Measurements from ENCODE around the gene ADSS1.

ADSS1 gene

GRCh38 chr14:104687601-104688504 lies 36.2 kb upstream of the ADSS1 start:
- peak; percentile 72 for DNase-seq (ENCODE audit: low spot score)

GRCh38 chr14:104688505-104689108 lies 35.4 kb upstream of the ADSS1 start:
- peak; percentile 65 for DNase-seq (ENCODE audit: low spot score)

DNA sequence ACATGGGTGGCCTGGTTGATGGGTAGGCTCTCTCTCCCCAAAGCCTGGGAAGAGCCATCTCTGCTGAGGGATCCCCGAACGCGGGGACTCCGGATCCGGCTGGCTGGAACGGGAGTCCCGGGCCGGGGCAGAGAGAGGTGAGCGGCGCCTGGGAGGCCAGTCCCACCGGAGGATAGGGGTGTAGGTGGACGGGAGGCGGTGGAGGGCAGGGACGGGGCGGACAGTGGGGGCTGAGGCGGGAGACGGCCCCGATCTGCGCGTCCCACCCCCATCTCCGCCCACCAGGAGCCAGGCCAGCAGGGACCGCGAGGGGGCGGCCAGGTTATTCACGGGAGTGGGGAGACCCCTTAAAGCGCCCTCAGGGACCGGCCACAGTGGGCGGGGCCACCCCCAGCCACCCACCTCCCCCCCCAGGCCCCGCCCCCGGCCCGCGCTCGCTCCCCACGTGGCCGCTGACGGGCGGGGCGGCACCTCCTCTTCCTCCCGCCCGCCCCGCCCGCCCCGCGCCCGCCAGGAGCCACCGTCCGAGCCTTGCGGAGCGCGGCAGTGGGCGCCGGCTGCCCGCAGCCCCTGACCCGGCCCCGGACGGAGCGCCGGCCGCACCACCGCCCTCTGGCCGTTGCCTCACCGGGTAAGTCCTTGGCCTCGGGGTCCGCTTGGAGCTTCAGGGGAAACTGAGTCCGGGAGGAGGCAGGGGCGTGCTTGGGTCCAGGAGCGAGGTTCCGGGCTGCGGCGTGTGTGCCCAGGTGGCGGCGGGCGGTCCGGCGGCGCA lies 34.7 kb upstream of the ADSS1 start, which contains the start of gene INF2:
TSS of gene INF2 (plus strand) at position 510 of the 772 bp plus-strand sequence. CDS start 11,748 bp downstream, outside the sequence.
- DNase-seq (ENCODE audit: low spot score) = peak; percentile 67

- DNase-seq (ENCODE audit: low spot score) = peak; percentile 31
These were observed 33.9 kb upstream of the ADSS1 start for GRCh38 chr14:104689881-104690711.

DNA sequence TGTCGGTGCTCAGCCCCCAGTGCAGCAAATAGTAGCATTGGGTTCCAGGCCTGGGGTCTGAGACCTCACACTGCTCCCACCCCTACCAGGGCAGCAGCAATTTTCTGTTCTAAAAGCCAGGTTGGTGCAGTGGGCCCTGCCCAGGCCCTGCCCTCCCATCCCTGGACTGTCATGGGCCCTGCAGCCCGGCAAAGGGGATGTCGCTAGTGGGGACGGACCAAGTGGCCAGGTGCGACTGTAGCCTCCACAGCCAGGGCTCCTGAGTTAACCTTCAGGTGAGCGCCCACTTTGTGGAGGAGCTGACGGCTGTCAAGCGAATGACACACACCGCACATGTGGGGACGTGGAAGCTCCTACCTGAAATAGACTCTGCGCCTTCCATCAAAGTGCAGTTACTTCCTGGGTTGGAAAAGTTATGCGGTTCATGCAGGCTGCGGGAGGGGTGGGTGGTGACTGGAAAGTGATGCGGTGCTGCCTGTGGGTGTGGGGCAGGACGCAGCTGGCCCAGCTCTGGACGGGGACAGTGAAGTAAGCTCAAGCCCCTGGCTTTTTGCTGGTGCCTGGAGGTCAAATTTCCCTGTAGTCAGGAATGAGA lies 33.1 kb upstream of the ADSS1 start:
- DNase-seq (ENCODE audit: low spot score) = no peak

- DNase-seq (ENCODE audit: low spot score) = no peak
These were observed 32.3 kb upstream of the ADSS1 start for GRCh38 chr14:104691546-104692260.

GRCh38 chr14:104692261-104692938 lies 31.6 kb upstream of the ADSS1 start:
- no peak for DNase-seq (ENCODE audit: low spot score)

GRCh38 chr14:104692939-104693315 lies 31.1 kb upstream of the ADSS1 start:
- DNase-seq (ENCODE audit: low spot score) = no peak

- DNase-seq (ENCODE audit: low spot score) = no peak
These were observed 30.3 kb upstream of the ADSS1 start for GRCh38 chr14:104693482-104694431.

DNA sequence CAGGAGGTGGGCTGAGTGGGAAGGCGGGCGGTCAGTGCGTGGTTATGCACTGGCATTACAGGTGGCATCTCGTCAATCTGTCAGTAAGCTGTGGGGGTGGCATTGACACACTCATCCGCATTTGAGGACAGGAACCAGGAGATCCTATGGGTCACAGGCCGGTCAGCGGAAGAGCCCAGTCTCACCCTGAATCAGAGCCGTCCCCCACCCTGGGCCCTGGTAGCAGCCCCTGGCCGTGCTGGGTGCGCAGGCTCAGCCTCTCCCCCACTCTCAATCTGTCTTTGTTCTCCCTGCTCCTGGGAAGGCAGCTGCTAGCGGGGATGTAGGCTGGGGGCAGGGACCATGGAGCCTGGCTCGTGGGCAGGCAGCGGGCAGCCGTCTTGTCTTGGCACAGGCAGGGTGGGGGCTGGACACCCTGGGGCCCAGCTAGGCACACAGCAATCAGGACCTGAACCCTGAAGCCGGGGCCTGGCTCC lies 29.5 kb upstream of the ADSS1 start:
- no peak for DNase-seq (ENCODE audit: low spot score)

- peak; percentile 90 for DNase-seq (ENCODE audit: low spot score)
These were observed 28.9 kb upstream of the ADSS1 start for GRCh38 chr14:104694991-104695659.

GRCh38 chr14:104695660-104696000 lies 28.4 kb upstream of the ADSS1 start:
- DNase-seq (ENCODE audit: low spot score) = peak; percentile 13

DNA sequence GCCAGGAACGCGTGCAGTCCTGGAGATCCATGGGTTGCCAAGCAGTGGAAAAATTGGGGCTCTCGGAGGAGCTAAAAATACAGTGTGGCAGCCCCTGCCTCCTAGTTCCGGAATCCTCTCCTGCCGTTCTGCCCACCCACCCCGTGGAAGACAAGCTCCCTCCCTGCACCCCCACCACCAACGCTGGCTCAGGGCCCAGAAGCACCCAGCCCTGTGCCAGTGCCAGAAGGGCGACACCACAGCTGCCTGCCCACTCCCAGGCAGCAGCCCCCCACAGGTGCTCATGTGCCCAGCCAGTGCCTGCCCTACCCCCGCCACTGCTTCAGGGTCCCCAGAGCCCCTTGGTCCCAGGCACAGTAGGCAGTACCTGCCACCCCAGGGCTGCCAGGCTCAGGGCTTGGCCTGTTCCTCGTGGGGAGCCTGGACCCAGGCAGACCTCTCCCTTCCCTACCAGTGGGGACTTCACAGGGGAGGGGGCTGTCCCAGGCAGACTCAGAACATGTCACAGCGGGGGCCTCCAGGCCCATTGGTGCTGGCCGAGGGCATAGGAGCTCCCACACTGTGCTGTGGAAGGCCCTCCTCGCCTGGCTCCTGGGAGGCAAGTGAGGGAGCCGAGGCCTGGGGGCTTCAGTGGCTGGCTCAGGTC lies 27.2 kb upstream of the ADSS1 start:
- peak; percentile 58 for DNase-seq (ENCODE audit: low spot score)

DNA sequence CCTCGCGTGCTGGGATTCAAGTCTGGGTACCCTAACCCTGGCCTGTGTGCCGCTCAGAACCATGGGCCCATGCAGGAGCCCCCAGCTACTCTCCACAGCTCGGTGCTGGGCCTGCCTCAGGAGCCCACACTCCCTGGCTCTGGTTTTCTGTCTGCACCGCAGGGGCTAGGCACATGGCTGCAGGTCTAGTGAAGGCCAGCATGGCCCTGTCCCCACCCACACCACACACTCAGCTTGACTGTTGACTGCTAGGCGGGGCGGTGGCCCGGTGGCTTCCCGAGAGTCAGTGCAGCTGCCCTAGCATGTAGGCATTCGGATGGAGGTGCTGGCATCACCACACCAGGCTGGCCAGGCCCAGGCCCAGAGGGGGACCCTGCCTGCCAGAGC lies 26.7 kb upstream of the ADSS1 start:
- DNase-seq (ENCODE audit: low spot score) = peak; percentile 28

GRCh38 chr14:104697892-104698583 lies 26.0 kb upstream of the ADSS1 start:
- no peak for DNase-seq (ENCODE audit: low spot score)

DNA sequence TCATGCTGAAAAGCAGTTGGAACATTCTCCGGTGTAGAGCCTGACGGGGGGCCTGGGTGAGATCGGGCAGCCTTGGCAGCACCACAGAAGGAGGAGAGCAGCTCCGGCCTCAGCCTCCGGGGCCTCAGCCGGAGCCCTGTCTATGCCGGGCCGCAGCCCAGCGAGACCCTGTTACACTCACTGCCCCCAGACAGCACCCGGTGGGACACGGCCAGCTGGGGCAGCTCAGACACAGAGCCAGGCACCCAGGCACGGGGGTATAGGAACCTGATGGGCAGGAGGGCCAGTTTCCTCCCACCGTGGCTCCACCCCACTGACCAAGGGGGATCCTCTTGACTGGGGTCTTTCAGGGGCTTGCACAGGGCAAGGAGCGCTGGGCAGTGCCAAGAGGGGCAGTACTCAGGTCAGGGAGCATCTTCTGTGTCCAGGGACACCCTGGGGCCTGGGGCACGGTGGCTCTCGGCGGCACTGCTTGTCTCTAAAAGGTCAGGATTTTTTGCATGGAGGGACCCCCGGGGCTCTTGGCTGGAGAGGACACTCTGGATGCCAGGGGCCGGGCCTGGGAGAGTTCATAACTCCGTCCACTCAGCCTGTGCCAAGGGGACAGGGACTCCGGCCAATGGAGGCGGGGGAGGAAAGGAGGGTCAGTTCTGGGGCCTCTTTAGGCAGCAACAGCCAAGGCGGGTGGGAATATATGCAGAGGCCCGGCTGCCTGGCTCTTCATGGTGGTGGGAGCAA lies 25.2 kb upstream of the ADSS1 start:
- DNase-seq (ENCODE audit: low spot score) = no peak

GRCh38 chr14:104699426-104699748 lies 24.6 kb upstream of the ADSS1 start:
- DNase-seq (ENCODE audit: low spot score) = no peak

All from hematopoietic multipotent progenitor cell treated with erythropoietin and hydrocortisone succinate and interleukin-3 and kit ligand, for 17 days (in vitro differentiated cells).